DMS 273 (cell line): ENCODE measurements around the gene NRROS.
"Not testable (repeated sequence)": the region's sequence is repeated elsewhere in the genome, so short reads cannot be mapped to it uniquely, and the experiment has no call there.

Source experiments
- DNase-seq: peaks from one replicate; lab custom pipeline; 2025; ENCODE audit not compliant: unreplicated experiment; lab: John Stamatoyannopoulos, UW

Gene NRROS

GRCh38 chr3:196624067-196624790 is 15.3 kb upstream of the NRROS start:
- no peak for DNase-seq

DNA sequence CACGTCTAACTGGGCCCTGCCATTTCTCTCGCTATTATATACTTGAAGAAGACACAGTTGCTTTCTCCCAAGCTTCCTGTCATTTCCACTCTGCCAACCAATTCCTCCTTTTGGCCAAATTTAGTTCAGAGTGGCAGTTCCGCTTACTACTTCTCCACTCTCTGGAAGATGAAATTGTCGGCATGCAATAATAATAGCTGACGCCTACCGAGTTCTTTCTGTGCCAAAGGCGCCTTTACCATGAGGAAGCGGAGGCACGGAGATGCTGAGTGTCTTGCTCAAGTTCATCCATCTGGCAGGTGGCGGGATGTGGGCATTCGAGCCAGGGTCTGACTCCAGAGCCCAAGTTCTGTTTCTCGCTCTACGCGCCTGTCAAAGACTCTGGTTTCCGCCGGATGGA is 14.6 kb upstream of the NRROS start:
- DNase-seq = no peak

- no peak for DNase-seq
These were observed 14.2 kb upstream of the NRROS start for GRCh38 chr3:196625331-196625730.

DNA sequence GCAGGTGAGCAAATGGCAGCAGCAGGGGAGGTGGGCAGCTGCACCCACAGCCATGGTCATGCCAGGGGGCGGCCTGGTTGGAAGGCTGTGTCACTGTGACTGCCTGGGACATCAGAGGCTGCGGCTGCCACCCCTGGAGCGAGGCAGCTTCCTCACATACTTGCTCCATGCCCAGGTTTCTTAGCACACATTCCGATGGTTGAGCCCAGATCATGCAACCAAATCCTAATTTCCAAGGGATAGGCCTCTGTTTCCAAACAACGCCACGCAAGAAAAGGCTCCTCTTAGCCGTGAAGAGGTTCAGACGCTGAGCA is 11.6 kb upstream of the NRROS start:
- DNase-seq = no peak

DNA sequence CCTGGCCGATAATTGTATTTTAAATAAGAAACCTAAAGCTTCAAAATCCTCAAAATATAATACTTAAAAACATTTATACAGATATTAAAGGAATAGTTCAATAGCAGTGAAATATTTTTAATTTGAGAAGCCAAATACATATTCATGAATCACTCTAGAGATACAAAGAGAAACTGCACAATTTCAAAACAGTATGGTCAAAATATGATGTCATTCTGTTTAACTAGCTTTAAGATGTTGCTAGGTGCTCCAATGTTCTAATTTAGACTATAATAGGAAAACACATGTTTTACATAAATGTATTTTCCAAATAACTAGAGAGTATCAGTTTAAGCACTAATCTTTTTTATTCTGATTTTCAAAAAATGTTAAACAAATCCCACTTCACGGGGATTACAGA is 10.3 kb upstream of the NRROS start:
- no peak for DNase-seq

GRCh38 chr3:196631682-196632045 is 7.8 kb upstream of the NRROS start:
- no peak for DNase-seq

DNA sequence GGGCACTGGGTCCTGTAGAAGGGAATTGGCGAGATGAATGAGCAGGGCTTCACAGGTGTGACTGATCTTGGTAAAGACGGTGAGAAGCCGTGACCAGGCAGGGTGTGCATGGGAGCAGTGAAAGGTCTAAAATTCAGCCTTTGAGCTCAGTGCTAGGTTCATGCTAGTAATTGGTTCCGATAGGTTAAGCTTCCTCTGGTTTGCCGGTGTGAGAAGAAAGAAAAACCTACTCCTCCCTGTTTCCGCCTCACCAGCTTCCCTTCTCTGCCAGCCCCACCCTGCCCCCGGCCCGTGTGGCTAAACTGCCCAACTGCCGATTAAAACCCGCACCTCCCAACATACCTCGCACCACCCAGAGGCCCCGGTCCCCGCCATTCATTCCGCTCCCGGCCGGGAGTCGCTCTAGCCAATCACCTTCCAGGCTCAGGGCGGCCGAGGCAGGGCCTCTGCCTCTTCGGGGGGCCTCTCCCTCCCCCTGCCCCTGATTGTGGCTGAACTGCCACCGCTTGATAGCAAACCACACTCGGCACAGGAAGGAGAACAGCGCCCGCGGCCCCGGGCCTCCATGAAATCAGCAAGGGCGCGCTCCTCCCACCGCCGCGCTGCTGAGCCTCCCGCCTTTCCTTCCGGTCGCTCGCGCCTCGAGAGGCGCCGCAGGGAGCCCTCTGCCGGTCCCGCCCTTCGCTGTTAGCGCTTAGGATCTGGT is 7.3 kb upstream of the NRROS start:
- peak; percentile 95 for DNase-seq

DNA sequence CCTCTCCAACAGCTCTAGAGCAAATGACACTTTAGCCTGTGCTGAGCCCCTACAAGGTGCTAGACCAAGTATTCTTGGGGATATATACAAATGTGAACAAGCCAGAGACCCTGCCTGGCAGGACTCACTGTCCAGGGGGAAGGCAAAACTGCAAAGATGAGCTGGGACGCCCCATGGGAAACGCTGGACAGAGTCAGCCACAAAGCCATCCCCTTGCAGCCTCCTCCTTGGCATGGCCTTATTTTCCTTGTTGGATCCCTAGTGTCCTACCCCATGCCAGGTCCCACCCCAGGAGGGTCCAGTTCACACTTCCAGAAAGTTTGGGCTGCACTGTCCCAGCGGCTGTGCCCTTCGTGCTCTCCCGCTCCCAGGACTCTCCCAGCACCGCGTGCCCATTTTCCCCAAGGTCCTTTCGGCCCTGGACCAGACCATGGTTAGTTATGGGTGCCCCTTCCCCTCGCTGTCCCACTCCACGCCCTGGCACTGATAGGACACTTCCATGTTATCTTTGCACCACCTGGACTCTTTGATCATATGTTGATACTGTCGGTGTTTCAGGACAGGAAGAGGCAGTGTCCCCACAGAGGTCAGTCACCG is 5.8 kb upstream of the NRROS start:
- no peak for DNase-seq

- DNase-seq = no peak
These were observed 5.3 kb upstream of the NRROS start for GRCh38 chr3:196634224-196634623.

GRCh38 chr3:196634829-196635228 is 4.7 kb upstream of the NRROS start:
- no peak for DNase-seq

GRCh38 chr3:196636369-196637349 is 2.8 kb upstream of the NRROS start:
- no peak for DNase-seq

- DNase-seq = not testable (repeated sequence)
These were observed 1.6 kb upstream of the NRROS start for GRCh38 chr3:196637941-196638340.

- peak; percentile 79 for DNase-seq
These were observed 522 bp upstream of the NRROS start for GRCh38 chr3:196638861-196639482.

DNA sequence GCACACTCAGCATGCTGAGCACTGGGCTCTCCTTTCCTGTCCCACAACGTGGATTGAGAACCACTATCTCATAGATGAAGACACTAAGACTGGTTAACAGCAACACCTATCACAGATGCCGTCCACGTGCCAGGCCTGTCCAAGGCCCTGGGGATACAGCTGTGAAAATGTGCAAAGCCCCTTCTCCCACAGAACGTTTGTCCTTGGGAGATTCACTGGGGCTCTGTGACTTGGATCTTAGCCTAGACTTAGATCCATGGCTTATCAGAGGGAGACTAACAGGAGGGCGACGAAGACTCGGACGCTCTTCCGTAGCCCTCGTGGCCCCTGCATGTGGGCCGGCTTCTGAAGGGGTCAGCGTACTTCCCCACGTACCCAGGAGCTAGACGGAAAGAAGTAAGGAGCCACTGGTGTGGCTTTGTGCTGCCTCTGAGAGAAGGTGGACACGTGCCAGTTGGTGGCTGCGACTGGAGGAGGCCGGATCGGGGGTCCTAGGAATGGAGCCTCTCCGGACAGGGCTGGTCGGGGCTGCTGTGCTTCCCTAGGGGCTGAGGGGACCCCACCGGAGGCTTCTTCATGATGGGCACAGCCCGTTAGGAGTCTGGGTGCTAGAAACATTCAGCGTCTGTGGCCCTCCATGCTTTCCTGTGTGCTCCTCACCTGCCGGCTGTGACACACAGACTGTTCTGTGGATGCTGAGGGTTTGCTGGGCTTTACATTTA is 964 bp downstream of the NRROS start:
- no peak for DNase-seq

- DNase-seq = no peak
These were observed 2.0 kb downstream of the NRROS start for GRCh38 chr3:196641333-196642054.

DNA sequence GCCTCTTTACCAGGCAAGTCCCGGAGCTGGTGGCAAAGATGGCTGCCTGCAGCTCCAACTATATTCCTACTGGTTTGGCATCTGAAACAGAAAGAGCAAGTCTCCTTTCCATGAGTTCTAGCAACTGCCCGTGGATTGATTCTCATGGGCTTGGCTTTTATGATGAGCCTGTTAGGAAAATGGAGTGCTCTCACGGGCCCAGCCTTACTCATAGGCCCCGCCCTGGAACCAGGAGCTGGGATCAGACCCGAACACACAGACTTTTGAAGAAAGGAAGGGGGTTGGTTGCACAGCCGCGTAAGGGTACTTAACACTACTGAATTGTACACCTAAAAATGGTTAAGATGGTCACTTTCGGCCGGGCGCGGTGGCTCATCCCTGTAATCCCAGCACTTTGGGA is 2.9 kb downstream of the NRROS start:
- DNase-seq = no peak

DNA sequence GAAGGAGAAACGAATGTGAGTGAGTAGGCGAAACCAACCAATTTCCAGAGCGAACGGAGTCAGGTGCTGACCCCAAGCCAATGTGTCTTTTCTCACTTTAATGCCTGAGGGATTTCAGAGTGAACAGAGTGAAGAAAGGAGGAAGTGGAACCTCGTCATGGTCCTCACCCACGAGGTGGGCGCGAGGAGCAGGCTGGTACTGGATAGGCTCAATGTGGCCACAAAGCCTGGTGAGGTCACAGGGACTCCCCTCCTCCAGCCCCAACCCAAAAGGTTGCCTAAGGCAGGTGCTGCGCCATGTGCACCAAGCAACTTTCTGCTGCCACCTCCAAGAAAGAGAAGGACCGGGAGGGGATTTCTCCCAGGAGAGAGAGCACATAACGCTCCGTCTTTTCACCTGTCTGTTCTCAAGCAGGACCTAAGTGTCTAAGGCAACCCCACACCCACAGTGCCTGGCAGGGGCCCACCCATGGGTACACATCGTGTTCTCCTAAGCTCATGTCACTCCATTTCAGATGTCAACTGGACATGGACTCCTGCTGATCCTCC is 3.8 kb downstream of the NRROS start:
- no peak for DNase-seq

- no peak for DNase-seq
These were observed 4.3 kb downstream of the NRROS start for GRCh38 chr3:196643761-196644160.

DNA sequence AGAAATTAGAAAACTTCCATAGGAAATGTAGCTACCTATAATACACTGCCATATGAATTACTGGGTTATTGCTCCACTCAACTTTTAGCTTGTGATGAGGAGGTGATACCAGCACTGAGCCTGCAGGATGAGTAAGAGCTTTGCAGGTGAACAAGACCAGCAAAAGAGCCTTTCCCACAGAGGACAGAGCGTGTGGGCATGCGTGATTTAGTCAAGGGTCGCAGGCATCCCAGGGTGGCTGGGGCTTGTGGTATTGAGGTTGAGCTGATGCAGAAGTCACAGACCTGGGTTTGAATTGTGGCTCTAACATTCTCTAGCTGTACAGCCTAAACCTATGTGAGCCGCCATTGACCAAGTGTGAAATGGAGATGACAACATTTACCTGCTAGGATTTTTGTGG is 5.6 kb downstream of the NRROS start:
- DNase-seq = no peak
